Neural progenitor cell (in vitro differentiated cells): ENCODE results near the gene LRRC8A. TPM values are rescaled to one million over a fixed set of nuclear protein-coding genes. Genes with fewer than 3 reads are reported as not detected.

Experiments used
- DNase-seq: peaks from one replicate; pipeline ENCODE4 v3.0.0-alpha.2; 2016; ENCODE audit warnings: low spot score
- H2AFZ ChIP-seq: fragments of 200-600 bp; sonication (generic); replicated peaks from 2 replicates; pipeline ENCODE4 v1.6.1; 2016; ENCODE audit warnings: antibody characterized with exemption
- H3F3A ChIP-seq: fragments of 200-600 bp; sonication (generic); 2 replicates; pipeline ENCODE4 v1.6.1; 2016; ENCODE audit warnings: antibody characterized with exemption, low read depth
- H3K27ac ChIP-seq: fragments of 200-600 bp; sonication (generic); 2 replicates; pipeline ENCODE4 v1.5.1; 2016; ENCODE audit warnings: mild to moderate bottlenecking
- H3K27me3 ChIP-seq: fragments of 200-600 bp; sonication (generic); 2 replicates; pipeline ENCODE4 v1.6.1; 2016; ENCODE audit warnings: mild to moderate bottlenecking, moderate library complexity
- H3K36me3 ChIP-seq: fragments of 200-600 bp; sonication (generic); 2 replicates; pipeline ENCODE4 v1.5.1; 2016
- H3K4me1 ChIP-seq: fragments of 200-600 bp; sonication (generic); 2 replicates; pipeline ENCODE4 v1.6.1; 2016; ENCODE audit warnings: mixed run types
- H3K4me2 ChIP-seq: fragments of 200-600 bp; sonication (generic); 2 replicates; pipeline ENCODE4 v1.6.1; 2016
- H3K4me3 ChIP-seq: fragments of 200-600 bp; sonication (generic); 2 replicates; pipeline ENCODE4 v1.5.1; 2016
- H3K79me2 ChIP-seq: fragments of 200-600 bp; sonication (generic); 2 replicates; pipeline ENCODE4 v1.6.1; 2016; ENCODE audit warnings: low read depth
- H3K9ac ChIP-seq: fragments of 200-600 bp; sonication (generic); 2 replicates; pipeline ENCODE4 v1.6.1; 2016
- H3K9me3 ChIP-seq: fragments of 200-600 bp; sonication (generic); 2 replicates; pipeline ENCODE4 v1.5.1; 2016; ENCODE audit warnings: low read depth
- H4K20me1 ChIP-seq: fragments of 200-600 bp; sonication (generic); 2 replicates; pipeline ENCODE4 v1.6.1; 2016; ENCODE audit warnings: low read depth
- H3K27ac Mint-ChIP-seq: 3 replicates; pipeline ENCODE4 v1.8.0; 2021; ENCODE audit warnings: mixed read lengths
- H3K27me3 Mint-ChIP-seq: 2 replicates; pipeline ENCODE4 v1.8.0; 2022; ENCODE audit warnings: low read depth, mild to moderate bottlenecking, inconsistent platforms, moderate library complexity, mixed read lengths; ENCODE audit not compliant: insufficient read depth
- H3K36me3 Mint-ChIP-seq: 3 replicates; pipeline ENCODE4 v1.8.0; 2021; ENCODE audit warnings: mixed read lengths
- H3K4me1 Mint-ChIP-seq: 3 replicates; pipeline ENCODE4 v1.8.0; 2021; ENCODE audit warnings: mixed read lengths
- H3K4me3 Mint-ChIP-seq: 3 replicates; pipeline ENCODE4 v1.8.0; 2021; ENCODE audit warnings: mild to moderate bottlenecking, moderate library complexity, mixed read lengths
- H3K9me3 Mint-ChIP-seq: 3 replicates; pipeline ENCODE4 v1.8.0; 2020; ENCODE audit warnings: mixed read lengths
- EZH2 ChIP-seq: fragments of 200-600 bp; sonication (generic); IDR thresholded peaks from 2 replicates; pipeline ENCODE4 v1.6.1; 2017; ENCODE audit warnings: antibody characterized with exemption, mild to moderate bottlenecking, moderate library complexity
- EZH2phosphoT487 ChIP-seq: fragments of 200-600 bp; sonication (generic); IDR thresholded peaks from 2 replicates; pipeline ENCODE4 v1.6.1; 2017; ENCODE audit warnings: antibody characterized with exemption
- total RNA-seq: library from RNA; depleted of rRNA; stranded (reverse); fragments of >200 nt; gene quantifications from 2 replicates; pipeline ENCODE4 v1.2.3, GENCODE V29; 2015; ENCODE audit warnings: low replicate concordance
- TF ChIP-seq, protein P1 (sequence below): fragments of 200-600 bp; sonication (generic); IDR thresholded peaks from 2 replicates; pipeline ENCODE4 v1.5.1; 2017; ENCODE audit warnings: antibody characterized with exemption, mild to moderate bottlenecking

LRRC8A gene
- total RNA-seq, 1 donor from 2014 or later, result 17.1 TPM

DNA sequence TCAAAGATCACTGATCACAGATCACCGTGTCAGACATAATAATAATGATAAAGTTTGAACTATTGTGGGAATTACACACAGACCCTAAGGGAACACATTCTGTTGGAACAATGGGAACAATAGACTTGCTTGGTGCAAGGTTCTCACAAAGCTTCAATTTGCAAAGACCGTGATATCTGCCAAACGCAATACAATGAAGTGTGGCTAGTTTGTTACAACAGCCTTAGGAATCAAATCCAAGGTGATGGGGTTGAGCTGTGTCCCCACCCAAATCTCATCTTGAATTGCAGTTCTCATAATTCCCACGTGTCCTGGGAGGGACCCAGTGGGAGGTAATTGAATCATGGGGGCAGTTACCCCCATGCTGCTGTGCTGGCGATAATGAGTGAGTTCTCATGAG lies 21.0 kb upstream of the LRRC8A start:
- Mint-ChIP-seq H3K9me3 (no peaks in the 10 kb centered on the region), H3K36me3 (no peaks in the 10 kb centered on the region), H3K27ac (no peak overlapping the region), H3K27me3 (peaks cover 2% of the 10 kb centered on the region), H3K4me1 (peaks cover 14% of the 10 kb centered on the region), H3K4me3 (no peak overlapping the region)
- Histone ChIP-seq H2AFZ (no peak overlapping the region), H3K27ac (no peak overlapping the region), H3K9me3 (no peaks in the 10 kb centered on the region), H3K27me3 (no peaks in the 10 kb centered on the region), H3K4me2 (peak overlapping the region; percentile 13), H3K9ac (no peak overlapping the region), H3K79me2 (no peaks in the 10 kb centered on the region), H3K4me1 (peaks cover 11% of the 10 kb centered on the region), H3K4me3 (no peak overlapping the region), H4K20me1 (peaks cover 5% of the 10 kb centered on the region), H3K36me3 (no peaks in the 10 kb centered on the region), H3F3A (peaks cover 5% of the 10 kb centered on the region)
- DNase-seq, result peak; percentile 23
- no peak for TF ChIP-seq EZH2
- no peak for TF ChIP-seq EZH2phosphoT487
- TF ChIP-seq, protein P1, sequence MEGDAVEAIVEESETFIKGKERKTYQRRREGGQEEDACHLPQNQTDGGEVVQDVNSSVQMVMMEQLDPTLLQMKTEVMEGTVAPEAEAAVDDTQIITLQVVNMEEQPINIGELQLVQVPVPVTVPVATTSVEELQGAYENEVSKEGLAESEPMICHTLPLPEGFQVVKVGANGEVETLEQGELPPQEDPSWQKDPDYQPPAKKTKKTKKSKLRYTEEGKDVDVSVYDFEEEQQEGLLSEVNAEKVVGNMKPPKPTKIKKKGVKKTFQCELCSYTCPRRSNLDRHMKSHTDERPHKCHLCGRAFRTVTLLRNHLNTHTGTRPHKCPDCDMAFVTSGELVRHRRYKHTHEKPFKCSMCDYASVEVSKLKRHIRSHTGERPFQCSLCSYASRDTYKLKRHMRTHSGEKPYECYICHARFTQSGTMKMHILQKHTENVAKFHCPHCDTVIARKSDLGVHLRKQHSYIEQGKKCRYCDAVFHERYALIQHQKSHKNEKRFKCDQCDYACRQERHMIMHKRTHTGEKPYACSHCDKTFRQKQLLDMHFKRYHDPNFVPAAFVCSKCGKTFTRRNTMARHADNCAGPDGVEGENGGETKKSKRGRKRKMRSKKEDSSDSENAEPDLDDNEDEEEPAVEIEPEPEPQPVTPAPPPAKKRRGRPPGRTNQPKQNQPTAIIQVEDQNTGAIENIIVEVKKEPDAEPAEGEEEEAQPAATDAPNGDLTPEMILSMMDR, result no peak

DNA sequence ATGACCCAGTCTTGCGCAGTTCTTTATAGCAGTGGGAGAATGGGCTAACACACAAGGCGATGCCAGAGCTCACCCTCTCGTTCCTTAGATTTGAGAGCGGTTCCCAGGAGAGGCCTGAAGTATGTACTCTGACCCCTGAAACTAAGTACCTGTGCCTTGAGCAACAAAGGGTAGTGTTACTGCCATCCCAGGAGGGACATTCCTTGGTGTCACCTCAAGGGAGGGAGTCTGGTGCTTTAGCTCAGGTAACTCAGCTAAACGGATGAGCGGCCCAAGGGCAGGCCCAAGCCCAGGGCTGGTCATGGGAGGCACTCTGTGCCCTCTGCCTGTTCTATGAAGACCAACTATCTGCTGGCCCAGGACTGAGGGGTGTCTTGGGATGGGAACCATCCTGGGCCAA lies 20.4 kb upstream of the LRRC8A start:
- no peaks in the 10 kb centered on the region for H3K9me3 ChIP-seq

DNA sequence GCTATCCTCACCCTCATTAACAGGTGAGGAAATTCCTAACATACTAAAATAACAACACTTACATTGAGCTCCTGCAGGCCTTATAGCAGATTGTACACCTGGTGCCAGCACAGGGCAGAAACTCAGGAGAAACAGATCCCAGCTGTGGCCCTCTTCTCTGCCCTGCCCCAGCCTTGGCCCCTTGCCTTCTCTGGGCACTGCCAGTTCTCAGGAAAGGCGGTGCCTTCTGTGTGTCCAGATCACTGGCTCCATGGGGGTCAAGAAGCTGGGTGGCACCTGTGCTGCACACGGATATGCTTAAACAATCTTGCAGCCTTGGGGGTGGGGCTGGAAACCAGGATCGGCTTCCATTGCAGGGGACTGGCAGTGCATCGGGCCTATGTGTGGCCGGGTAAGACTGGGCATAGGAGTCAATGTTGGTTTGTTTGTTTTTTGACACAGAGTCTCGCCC lies 19.5 kb upstream of the LRRC8A start:
- H3K27ac ChIP-seq, result no peak overlapping the region
- H3K27ac Mint-ChIP-seq, result no peak overlapping the region

More for the DNA sequence above, 20.4 kb upstream of the LRRC8A start:
- peaks cover 11% of the 10 kb centered on the region for H3K4me1 ChIP-seq
- peaks cover 5% of the 10 kb centered on the region for H4K20me1 ChIP-seq
- no peak overlapping the region for H3K4me2 ChIP-seq
- TF ChIP-seq EZH2phosphoT487 (no peak), EZH2 (no peak)
- TF ChIP-seq, protein P1, result no peak
- H3K79me2 ChIP-seq, result no peaks in the 10 kb centered on the region
- no peaks in the 10 kb centered on the region for H3K36me3 ChIP-seq
- Mint-ChIP-seq H3K9me3 (no peaks in the 10 kb centered on the region), H3K27me3 (peaks cover 2% of the 10 kb centered on the region), H3K27ac (no peak overlapping the region), H3K4me3 (no peak overlapping the region), H3K36me3 (no peaks in the 10 kb centered on the region), H3K4me1 (peaks cover 14% of the 10 kb centered on the region)
- H3K9ac ChIP-seq, result no peak overlapping the region
- no peaks in the 10 kb centered on the region for H3K27me3 ChIP-seq
- no peak overlapping the region for H3K4me3 ChIP-seq
- peaks cover 5% of the 10 kb centered on the region for H3F3A ChIP-seq
- no peak overlapping the region for H2AFZ ChIP-seq
- DNase-seq, result no peak
- no peak overlapping the region for H3K27ac ChIP-seq

More for the DNA sequence above, 19.5 kb upstream of the LRRC8A start:
- no peak for DNase-seq
- Mint-ChIP-seq H3K4me1 (peaks cover 14% of the 10 kb centered on the region), H3K27me3 (peaks cover 2% of the 10 kb centered on the region), H3K36me3 (no peaks in the 10 kb centered on the region), H3K4me3 (no peak overlapping the region), H3K9me3 (no peaks in the 10 kb centered on the region)
- peaks cover 5% of the 10 kb centered on the region for H3F3A ChIP-seq
- H3K36me3 ChIP-seq, result no peaks in the 10 kb centered on the region
- H3K4me1 ChIP-seq, result peaks cover 11% of the 10 kb centered on the region
- no peak overlapping the region for H3K9ac ChIP-seq
- no peaks in the 10 kb centered on the region for H3K9me3 ChIP-seq
- no peak overlapping the region for H3K4me2 ChIP-seq
- no peak overlapping the region for H2AFZ ChIP-seq
- H3K79me2 ChIP-seq, result no peaks in the 10 kb centered on the region
- TF ChIP-seq EZH2, result no peak
- TF ChIP-seq, protein P1, result no peak
- no peak for TF ChIP-seq EZH2phosphoT487
- no peak overlapping the region for H3K4me3 ChIP-seq
- H4K20me1 ChIP-seq, result peaks cover 5% of the 10 kb centered on the region
- no peaks in the 10 kb centered on the region for H3K27me3 ChIP-seq
